WI38 (cell line): Measurements from ENCODE around the gene ADAMTS4.

Source experiments
- H3K4me3 ChIP-seq: 2 replicates; pipeline ENCODE4 v1.5.1; 2011; ENCODE audit warnings: low read depth, mild to moderate bottlenecking, control low read depth, low read length
- CTCF ChIP-seq: IDR thresholded peaks from 2 replicates; pipeline ENCODE4 v1.5.1; 2012; ENCODE audit warnings: low read depth, mild to moderate bottlenecking, control low read depth, low read length

Gene ADAMTS4

GRCh38 chr1:161165742-161166668 is 32.8 kb downstream of the ADAMTS4 start, which contains the start of gene PPOX:
Gene PPOX (plus strand): TSS chr1:161166426. CDS start chr1:161166848, 422 bp downstream.
- peak within 1 kb of the TSS; percentile 69 for H3K4me3 ChIP-seq
- peak; percentile 61 for TF ChIP-seq CTCF

GRCh38 chr1:161164901-161165610 is 33.8 kb downstream of the ADAMTS4 start:
- TF ChIP-seq CTCF, result no peak
- H3K4me3 ChIP-seq, result peak overlapping the region; percentile 69

- no peak for TF ChIP-seq CTCF
- no peak overlapping the region for H3K4me3 ChIP-seq
These were observed 35.1 kb downstream of the ADAMTS4 start for GRCh38 chr1:161163793-161164192.

DNA sequence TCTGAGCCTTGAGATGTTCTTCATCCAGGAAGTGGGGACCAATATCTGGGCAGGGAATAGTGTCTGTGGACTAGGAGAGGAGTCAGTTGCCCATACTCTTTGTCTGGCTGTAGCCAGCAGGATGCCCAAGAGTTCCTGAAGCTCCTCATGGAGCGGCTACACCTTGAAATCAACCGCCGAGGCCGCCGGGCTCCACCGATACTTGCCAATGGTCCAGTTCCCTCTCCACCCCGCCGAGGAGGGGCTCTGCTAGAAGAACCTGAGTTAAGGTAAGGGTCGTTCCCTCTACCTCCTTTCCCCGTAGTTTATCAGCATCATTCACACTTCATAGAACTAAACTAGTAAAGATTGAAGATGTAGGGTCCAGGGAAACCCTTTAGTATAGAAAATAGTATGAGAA is 36.0 kb downstream of the ADAMTS4 start:
- TF ChIP-seq CTCF, result no peak
- H3K4me3 ChIP-seq, result no peak overlapping the region

DNA sequence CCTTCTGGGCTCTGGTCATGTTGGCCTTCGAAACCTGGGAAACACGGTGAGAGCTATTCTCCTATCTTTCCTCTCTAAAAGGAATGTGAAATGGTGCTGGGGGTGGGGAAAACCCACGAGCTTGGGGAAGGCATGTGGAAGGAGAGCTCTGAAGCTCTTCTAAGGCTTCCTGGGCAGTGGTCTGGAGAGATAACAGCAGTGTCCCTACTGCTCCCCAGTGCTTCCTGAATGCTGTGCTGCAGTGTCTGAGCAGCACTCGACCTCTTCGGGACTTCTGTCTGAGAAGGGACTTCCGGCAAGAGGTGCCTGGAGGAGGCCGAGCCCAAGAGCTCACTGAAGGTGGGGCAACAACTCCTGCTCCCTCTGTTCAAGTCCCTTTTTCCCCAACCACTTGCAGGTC is 36.8 kb downstream of the ADAMTS4 start:
- H3K4me3 ChIP-seq, result no peak overlapping the region
- TF ChIP-seq CTCF, result no peak

DNA sequence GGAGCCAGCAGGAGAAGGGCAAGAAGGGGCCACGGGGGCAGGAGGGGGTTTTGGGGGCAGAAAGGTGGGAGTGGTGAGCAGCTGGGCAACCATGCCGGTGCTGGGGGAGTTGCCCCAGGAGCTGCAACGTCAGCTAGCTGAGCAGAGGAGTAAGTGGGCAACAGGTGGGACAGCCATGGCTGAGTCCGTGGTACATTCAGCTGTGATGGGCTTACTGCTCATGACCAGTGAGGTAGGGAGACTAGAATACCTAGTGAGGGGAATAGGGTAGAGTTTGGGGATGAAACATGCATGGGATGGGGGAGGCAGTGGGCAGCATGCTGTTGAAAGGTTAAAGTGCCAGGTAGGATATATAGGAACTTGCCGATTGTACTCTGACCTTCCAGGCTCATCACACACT is 37.2 kb downstream of the ADAMTS4 start:
- H3K4me3 ChIP-seq, result no peak overlapping the region
- TF ChIP-seq CTCF, result no peak

GRCh38 chr1:161160671-161161145 is 38.1 kb downstream of the ADAMTS4 start:
- no peak for TF ChIP-seq CTCF
- no peak overlapping the region; the same call in 1 of the 2 replicates for H3K4me3 ChIP-seq
